ENCODE results near the gene VAPA. TPM values are rescaled to one million over a fixed set of nuclear protein-coding genes. Genes with fewer than 3 reads are reported as not detected.
"Not testable (repeated sequence)": the region's sequence is repeated elsewhere in the genome, so short reads cannot be mapped to it uniquely, and the experiment has no call there.

VAPA gene
- total and polyA plus RNA-seq, 2 of the 4 experiments (the other 2 are of a cell fraction), result 199 to 206 TPM

DNA sequence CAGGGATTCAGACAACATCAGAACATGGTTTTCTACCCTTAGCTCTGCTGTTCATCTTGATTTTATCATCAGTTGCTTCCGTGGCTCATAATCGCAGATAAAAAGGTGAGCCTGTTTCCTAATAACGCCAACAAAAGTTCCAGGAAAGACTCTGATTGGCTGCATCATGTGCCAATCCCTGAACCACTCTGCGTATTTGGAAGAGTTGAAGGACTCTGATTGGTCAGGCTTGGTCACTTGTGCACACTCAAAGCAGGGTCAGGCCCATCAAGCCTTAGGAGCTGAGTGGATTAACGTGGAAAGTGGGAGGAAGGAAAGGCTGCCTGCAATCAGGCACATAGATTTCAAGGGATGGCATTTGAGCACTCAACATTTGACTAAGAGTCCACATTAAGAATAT is 16.7 kb upstream of the VAPA start:
- POLR2A ChIA-PET (ENCODE audit: unreplicated experiment), result no interaction called here
- Histone ChIP-seq H2AK5ac (ENCODE audit: low read depth, low read length) (no peak overlapping the region), H3K4me1 (ENCODE audit: control insufficient read depth, insufficient read depth, low read length) (no peaks in the 10 kb centered on the region), H3K27me3 (ENCODE audit: control insufficient read depth, insufficient read depth, low read length) (no peaks in the 10 kb centered on the region), H2AK9ac (replicated peaks; ENCODE audit: low read depth, low read length, poor library complexity) (no peak overlapping the region), H3K9ac (ENCODE audit: low read depth, low read length) (no peak overlapping the region), H2BK20ac (ENCODE audit: low read depth, low read length) (no peak overlapping the region), H3K18ac (ENCODE audit: low read depth, low read length) (no peak overlapping the region), H2BK120ac (ENCODE audit: low read depth, low read length) (no peak overlapping the region), H4K20me1 (ENCODE audit: insufficient read depth, low read length) (no peaks in the 10 kb centered on the region), H2BK5ac (ENCODE audit: low read depth, low read length, poor library complexity, severe bottlenecking) (no peak overlapping the region), H3K4me2 (ENCODE audit: low read depth, low read length) (no peak overlapping the region), H3K79me1 (ENCODE audit: low read depth in 1 of 2, low read length in 2 of 2) (no peaks in the 10 kb centered on the region), H3K14ac (replicated peaks; ENCODE audit: low read depth, low read length) (no peak overlapping the region), H3K36me3 (ENCODE audit: control insufficient read depth, insufficient read depth, low read length) (no peaks in the 10 kb centered on the region), H3K56ac (ENCODE audit: extremely low read depth, insufficient read depth, low read length) (no peak overlapping the region), H3K9me3 (ENCODE audit: control insufficient read depth, insufficient read depth, low read length) (no peaks in the 10 kb centered on the region), H4K5ac (ENCODE audit: low read depth, low read length) (no peak overlapping the region), H4K8ac (ENCODE audit: low read depth in 2 of 2, low read length in 2 of 2) (no peak overlapping the region), H3K9me1 (ENCODE audit: insufficient read depth, low read length) (no peaks in the 10 kb centered on the region; the same call in none of the 2 replicates), H3K4me3 (ENCODE audit: insufficient read depth, low read depth, low read length) (no peak overlapping the region), H3K4ac (ENCODE audit: low read depth, low read length) (no peak overlapping the region), H4K91ac (ENCODE audit: insufficient read depth, low read depth, low read length) (no peak overlapping the region), H3K23ac (ENCODE audit: low read depth, low read length) (no peak overlapping the region), H3K27ac (ENCODE audit: insufficient read depth, low read length) (no peak overlapping the region), H2BK15ac (ENCODE audit: low read depth, low read length) (no peak overlapping the region), H2AFZ (replicated peaks; ENCODE audit: low read length, poor library complexity) (no peak overlapping the region)
- in situ Hi-C loops (cut with MboI; ENCODE audit: low sequenced_read_pairs), result no loop called here
- TF ChIP-seq FOS (IDR thresholded peaks at IDR 0.05; ENCODE audit: low read depth, low read length), result no peak
- TF ChIP-seq RFX5 (IDR thresholded peaks at IDR 0.05; ENCODE audit: low read depth, low read length), result no peak
- TF ChIP-seq RCOR1 (IDR thresholded peaks at IDR 0.05; ENCODE audit: insufficient replicate concordance, low read length), result no peak
- CTCF ChIA-PET, result no interaction called here
- no peak for DNase-seq
- BruUV-seq (replicated peaks), result no TSS peak
- WGBS, 2 experiments (ENCODE audit: extremely low coverage in 2 of 2, insufficient read length in 1 of 2), result 95% methylated on average over 4 of the region's 5 CpGs; no CpG with 5 or more reads in 1 of the 2 experiments
- intact Hi-C loops (cut with micrococcal nuclease), result no loop called here
- no peak for ATAC-seq (ENCODE audit: low read depth)
- dilution Hi-C loops (cut with HindIII; ENCODE audit: low sequenced_read_pairs, unreplicated experiment), result no loop called here

DNA sequence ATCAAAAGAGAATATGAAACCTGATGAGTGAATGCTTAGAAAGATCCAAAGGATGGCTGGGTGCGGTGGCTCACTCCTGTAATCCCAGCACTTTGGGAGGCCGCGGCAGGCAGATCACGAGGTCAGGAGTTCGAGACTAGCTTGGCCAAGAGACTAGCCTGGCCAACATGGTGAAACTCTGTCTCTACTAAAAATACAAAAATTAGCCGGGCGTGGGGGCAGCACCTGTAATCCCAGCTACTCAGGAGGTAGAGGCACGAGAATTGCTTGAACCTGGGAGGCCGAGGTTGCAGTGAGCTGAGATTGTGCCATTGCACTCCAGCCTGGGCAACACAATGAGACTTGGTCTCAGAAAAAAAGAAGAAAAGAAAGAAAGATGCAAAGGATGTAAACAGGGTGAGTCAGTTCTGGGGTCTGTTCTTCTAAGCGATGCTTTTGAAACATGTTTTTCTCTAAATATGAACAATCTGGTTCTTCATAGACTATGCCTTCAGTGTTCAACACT is 16.0 kb upstream of the VAPA start:
- not testable (repeated sequence) for ATAC-seq (ENCODE audit: low read depth)

More for the DNA sequence above, 16.0 kb upstream of the VAPA start:
- H3K79me1 ChIP-seq (ENCODE audit: low read depth in 1 of 2, low read length in 2 of 2); H3K4me2 ChIP-seq (ENCODE audit: low read depth, low read length); CTCF ChIA-PET; H3K4me1 ChIP-seq (ENCODE audit: control insufficient read depth, insufficient read depth, low read length); H3K14ac ChIP-seq (replicated peaks; ENCODE audit: low read depth, low read length); intact Hi-C loops (cut with micrococcal nuclease); H3K56ac ChIP-seq (ENCODE audit: extremely low read depth, insufficient read depth, low read length); H3K9me3 ChIP-seq (ENCODE audit: control insufficient read depth, insufficient read depth, low read length); H4K8ac ChIP-seq (ENCODE audit: low read depth in 2 of 2, low read length in 2 of 2); H3K4me3 ChIP-seq (ENCODE audit: insufficient read depth, low read depth, low read length); H2BK20ac ChIP-seq (ENCODE audit: low read depth, low read length); H4K20me1 ChIP-seq (ENCODE audit: insufficient read depth, low read length); H3K9ac ChIP-seq (ENCODE audit: low read depth, low read length); DNase-seq; in situ Hi-C loops (cut with MboI; ENCODE audit: low sequenced_read_pairs); H3K36me3 ChIP-seq (ENCODE audit: control insufficient read depth, insufficient read depth, low read length); H3K4ac ChIP-seq (ENCODE audit: low read depth, low read length); H2BK120ac ChIP-seq (ENCODE audit: low read depth, low read length); H3K18ac ChIP-seq (ENCODE audit: low read depth, low read length); H2AFZ ChIP-seq (replicated peaks; ENCODE audit: low read length, poor library complexity); H3K27ac ChIP-seq (ENCODE audit: insufficient read depth, low read length); POLR2A ChIA-PET (ENCODE audit: unreplicated experiment); H3K9me1 ChIP-seq (ENCODE audit: insufficient read depth, low read length); H2AK5ac ChIP-seq (ENCODE audit: low read depth, low read length); H2BK15ac ChIP-seq (ENCODE audit: low read depth, low read length); dilution Hi-C loops (cut with HindIII; ENCODE audit: low sequenced_read_pairs, unreplicated experiment); H4K91ac ChIP-seq (ENCODE audit: insufficient read depth, low read depth, low read length); H2BK5ac ChIP-seq (ENCODE audit: low read depth, low read length, poor library complexity, severe bottlenecking); H3K27me3 ChIP-seq (ENCODE audit: control insufficient read depth, insufficient read depth, low read length); H3K23ac ChIP-seq (ENCODE audit: low read depth, low read length); BruUV-seq (replicated peaks); H2AK9ac ChIP-seq (replicated peaks; ENCODE audit: low read depth, low read length, poor library complexity); H4K5ac ChIP-seq (ENCODE audit: low read depth, low read length): not testable (repeated sequence)
- WGBS, 2 experiments (ENCODE audit: extremely low coverage in 2 of 2, insufficient read length in 1 of 2), result 100% methylated on average over 1 of the region's 10 CpGs; no CpG with 5 or more reads in 1 of the 2 experiments

Data from IMR-90 (cell line).